ENCODE results near the gene DHX16. TPM values are rescaled to one million over a fixed set of nuclear protein-coding genes. Genes with fewer than 3 reads are reported as not detected.

The DHX16 gene
- total RNA-seq, 2 donors from 2014 or later = 13.7 to 23.6 TPM

DNA sequence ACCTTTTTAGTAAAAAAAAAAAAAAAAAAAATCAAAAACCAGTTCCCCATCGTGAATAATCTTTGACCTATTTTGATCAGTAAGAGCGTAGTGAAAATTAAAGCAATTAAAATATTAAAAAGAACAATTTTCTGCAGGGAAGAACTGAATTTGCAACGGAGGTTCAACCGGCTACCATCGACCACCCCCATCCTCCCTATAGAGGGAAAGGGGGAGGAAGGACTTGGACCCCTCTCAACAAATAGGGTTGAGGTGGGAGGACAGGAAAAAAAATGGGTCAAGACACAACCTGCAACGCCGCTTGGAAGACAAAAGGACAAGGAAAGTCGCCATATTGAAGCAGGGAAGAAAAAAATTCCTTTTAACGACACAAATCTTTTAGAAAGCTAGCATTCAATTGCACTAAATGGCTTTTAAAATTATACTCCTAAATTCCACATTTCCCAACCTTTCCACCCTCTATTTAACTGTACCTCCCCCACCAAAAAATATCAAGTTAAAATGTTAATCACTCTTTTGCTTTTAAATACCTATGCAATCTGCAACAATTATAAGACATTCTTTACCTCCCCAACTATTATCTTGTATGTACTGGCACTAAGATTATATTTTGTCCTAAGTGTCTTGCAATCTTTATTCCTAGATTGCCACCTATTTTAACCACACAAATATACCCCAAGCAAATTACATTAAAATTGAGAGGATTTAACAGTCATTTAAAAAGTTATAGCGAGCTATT is 57.4 kb downstream of the DHX16 start:
- peaks cover 27% of the 10 kb centered on the region for H3K36me3 ChIP-seq
- peak overlapping the region; percentile 78 to 95 for H3K4me3 ChIP-seq
- peaks cover 0 to 58% of the 10 kb centered on the region in 2 donors for H3K4me1 ChIP-seq
- H3K9me3 ChIP-seq = no peaks in the 10 kb centered on the region
- peak overlapping the region; percentile 97 for H3K27ac ChIP-seq
- TF ChIP-seq, protein P1, sequence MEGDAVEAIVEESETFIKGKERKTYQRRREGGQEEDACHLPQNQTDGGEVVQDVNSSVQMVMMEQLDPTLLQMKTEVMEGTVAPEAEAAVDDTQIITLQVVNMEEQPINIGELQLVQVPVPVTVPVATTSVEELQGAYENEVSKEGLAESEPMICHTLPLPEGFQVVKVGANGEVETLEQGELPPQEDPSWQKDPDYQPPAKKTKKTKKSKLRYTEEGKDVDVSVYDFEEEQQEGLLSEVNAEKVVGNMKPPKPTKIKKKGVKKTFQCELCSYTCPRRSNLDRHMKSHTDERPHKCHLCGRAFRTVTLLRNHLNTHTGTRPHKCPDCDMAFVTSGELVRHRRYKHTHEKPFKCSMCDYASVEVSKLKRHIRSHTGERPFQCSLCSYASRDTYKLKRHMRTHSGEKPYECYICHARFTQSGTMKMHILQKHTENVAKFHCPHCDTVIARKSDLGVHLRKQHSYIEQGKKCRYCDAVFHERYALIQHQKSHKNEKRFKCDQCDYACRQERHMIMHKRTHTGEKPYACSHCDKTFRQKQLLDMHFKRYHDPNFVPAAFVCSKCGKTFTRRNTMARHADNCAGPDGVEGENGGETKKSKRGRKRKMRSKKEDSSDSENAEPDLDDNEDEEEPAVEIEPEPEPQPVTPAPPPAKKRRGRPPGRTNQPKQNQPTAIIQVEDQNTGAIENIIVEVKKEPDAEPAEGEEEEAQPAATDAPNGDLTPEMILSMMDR (IDR thresholded peaks at IDR 0.05) = no peak
- no peak for DNase-seq (ENCODE audit: low spot score)
- no peaks in the 10 kb centered on the region for H3K27me3 ChIP-seq

GRCh38 chr6:30614843-30615218 is 58.0 kb downstream of the DHX16 start:
- H3K36me3 ChIP-seq = peaks cover 22% of the 10 kb centered on the region
- no peaks in the 10 kb centered on the region for H3K9me3 ChIP-seq
- peaks cover 0 to 63% of the 10 kb centered on the region in 2 donors for H3K4me1 ChIP-seq
- TF ChIP-seq, protein P1 (IDR thresholded peaks at IDR 0.05) = no peak
- peak overlapping the region; percentile 97 for H3K27ac ChIP-seq
- DNase-seq (ENCODE audit: low spot score) = peak; percentile 91
- no peaks in the 10 kb centered on the region for H3K27me3 ChIP-seq
- peak overlapping the region; percentile 78 to 95 for H3K4me3 ChIP-seq

- peaks cover 0 to 66% of the 10 kb centered on the region in 2 donors for H3K4me1 ChIP-seq
- TF ChIP-seq, protein P1 (IDR thresholded peaks at IDR 0.05) = no peak
- peak overlapping the region; percentile 78 to 95 for H3K4me3 ChIP-seq
- H3K27me3 ChIP-seq = no peaks in the 10 kb centered on the region
- DNase-seq (ENCODE audit: low spot score) = no peak
- H3K9me3 ChIP-seq = no peaks in the 10 kb centered on the region
- peak overlapping the region; percentile 97 for H3K27ac ChIP-seq
- peaks cover 18% of the 10 kb centered on the region for H3K36me3 ChIP-seq
Observed at GRCh38 chr6:30614044-30614842, 58.6 kb downstream of the DHX16 start.

DNA sequence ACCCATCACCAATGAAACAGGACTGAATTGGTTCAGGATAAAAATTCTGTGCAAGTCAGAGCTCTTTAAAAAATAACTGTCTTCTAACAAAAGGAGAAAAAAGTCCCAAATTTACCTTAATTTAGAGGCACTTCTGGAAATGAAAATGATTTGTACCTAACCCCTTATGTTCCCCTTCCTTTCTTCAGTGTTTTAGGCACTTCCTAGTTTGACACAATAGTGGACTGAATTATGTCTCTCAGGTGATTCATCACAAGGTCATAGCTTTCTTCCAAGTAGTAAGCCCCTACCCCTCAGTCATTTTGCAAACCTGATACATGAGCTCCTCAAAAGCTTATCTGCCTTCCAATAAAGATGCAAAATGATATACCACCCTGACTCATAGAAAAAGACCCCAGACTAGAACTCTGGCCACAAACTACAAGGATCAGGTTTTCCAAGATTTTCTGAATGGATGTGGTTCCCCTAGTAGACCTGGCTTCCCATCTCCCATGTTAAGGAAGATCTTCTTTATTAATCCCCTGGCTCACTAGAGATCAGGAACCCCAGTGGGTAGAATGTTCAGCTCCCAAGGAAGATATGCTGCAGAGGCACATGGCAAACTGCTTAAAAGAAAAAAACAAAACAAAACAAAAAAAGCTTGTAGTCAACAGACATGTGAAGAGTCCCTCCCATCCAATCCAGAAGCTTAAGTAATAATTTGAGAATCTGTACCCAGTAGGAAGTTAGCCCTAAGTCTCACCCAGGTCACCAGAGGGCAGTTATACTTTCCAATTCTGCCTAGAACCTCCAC is 59.4 kb downstream of the DHX16 start:
- Histone ChIP-seq H3K27me3 (no peaks in the 10 kb centered on the region), H3K4me3 (no peak overlapping the region), H3K4me1 (peaks cover 0 to 58% of the 10 kb centered on the region in 2 donors), H3K9me3 (no peaks in the 10 kb centered on the region), H3K36me3 (peaks cover 25% of the 10 kb centered on the region), H3K27ac (peak overlapping the region; percentile 97)
- TF ChIP-seq, protein P1 (IDR thresholded peaks at IDR 0.05) = no peak
- DNase-seq (ENCODE audit: low spot score) = no peak

- Histone ChIP-seq H3K27ac (peak overlapping the region; percentile 25 to 97), H3K4me1 (peaks cover 0 to 54% of the 10 kb centered on the region in 2 donors), H3K4me3 (no peak overlapping the region), H3K36me3 (peaks cover 32% of the 10 kb centered on the region), H3K27me3 (no peaks in the 10 kb centered on the region), H3K9me3 (no peaks in the 10 kb centered on the region)
- TF ChIP-seq, protein P1 (IDR thresholded peaks at IDR 0.05) = no peak
- DNase-seq (ENCODE audit: low spot score) = no peak
Observed at GRCh38 chr6:30612687-30613248, 60.0 kb downstream of the DHX16 start.
